ENCODE measurements around the gene LEPR.

DNA sequence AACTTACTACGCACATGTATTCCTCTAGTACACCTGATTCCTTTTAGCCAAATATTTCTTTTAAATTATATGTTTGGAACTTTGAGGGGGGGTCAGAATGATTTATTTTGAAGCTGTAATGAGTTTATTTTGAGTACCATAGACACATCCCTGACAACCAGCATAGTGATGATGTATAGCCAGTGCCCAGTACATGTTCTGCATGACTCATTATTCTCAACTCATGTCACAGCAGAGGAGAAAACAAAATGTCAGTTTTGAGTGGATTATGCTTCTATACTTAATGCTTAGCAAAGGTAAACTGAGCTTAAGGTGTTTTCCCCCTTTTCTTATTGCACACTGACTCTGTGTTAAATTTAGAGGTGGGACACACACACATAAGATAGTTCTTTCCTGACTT lies 22.4 kb upstream of the LEPR start:
- TF ChIP-seq, protein P1, sequence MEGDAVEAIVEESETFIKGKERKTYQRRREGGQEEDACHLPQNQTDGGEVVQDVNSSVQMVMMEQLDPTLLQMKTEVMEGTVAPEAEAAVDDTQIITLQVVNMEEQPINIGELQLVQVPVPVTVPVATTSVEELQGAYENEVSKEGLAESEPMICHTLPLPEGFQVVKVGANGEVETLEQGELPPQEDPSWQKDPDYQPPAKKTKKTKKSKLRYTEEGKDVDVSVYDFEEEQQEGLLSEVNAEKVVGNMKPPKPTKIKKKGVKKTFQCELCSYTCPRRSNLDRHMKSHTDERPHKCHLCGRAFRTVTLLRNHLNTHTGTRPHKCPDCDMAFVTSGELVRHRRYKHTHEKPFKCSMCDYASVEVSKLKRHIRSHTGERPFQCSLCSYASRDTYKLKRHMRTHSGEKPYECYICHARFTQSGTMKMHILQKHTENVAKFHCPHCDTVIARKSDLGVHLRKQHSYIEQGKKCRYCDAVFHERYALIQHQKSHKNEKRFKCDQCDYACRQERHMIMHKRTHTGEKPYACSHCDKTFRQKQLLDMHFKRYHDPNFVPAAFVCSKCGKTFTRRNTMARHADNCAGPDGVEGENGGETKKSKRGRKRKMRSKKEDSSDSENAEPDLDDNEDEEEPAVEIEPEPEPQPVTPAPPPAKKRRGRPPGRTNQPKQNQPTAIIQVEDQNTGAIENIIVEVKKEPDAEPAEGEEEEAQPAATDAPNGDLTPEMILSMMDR (IDR thresholded peaks at IDR 0.05 in 8 of 11, conservative IDR thresholded peaks at IDR 0.05 in 3 of 11): no peak
- TF ChIP-seq POLR2AphosphoS5 (IDR thresholded peaks at IDR 0.05): no peak
- TF ChIP-seq POLR2A (IDR thresholded peaks at IDR 0.05): no peak
